HG02678 (cell line): ENCODE results near the gene EXOG.

Experiments used
- ATAC-seq: cut with Tn5 transposase; IDR thresholded peaks from one replicate; pipeline ENCODE4 v1.9.1; 2021; ENCODE audit warnings: mild to moderate bottlenecking, moderate library complexity; ENCODE audit not compliant: unreplicated experiment

The EXOG gene

GRCh38 chr3:38472342-38472741 lies 23.8 kb upstream of the EXOG start:
- no peak for ATAC-seq

- no peak for ATAC-seq
These were observed 22.9 kb upstream of the EXOG start for GRCh38 chr3:38473229-38473628.

- ATAC-seq = no peak
These were observed 21.1 kb upstream of the EXOG start for GRCh38 chr3:38474928-38475605.

GRCh38 chr3:38475716-38476115 lies 20.4 kb upstream of the EXOG start:
- no peak for ATAC-seq

GRCh38 chr3:38476157-38476756 lies 19.9 kb upstream of the EXOG start:
- no peak for ATAC-seq

- no peak for ATAC-seq
These were observed 18.9 kb upstream of the EXOG start for GRCh38 chr3:38477057-38477820.

GRCh38 chr3:38477839-38478450 lies 18.2 kb upstream of the EXOG start:
- ATAC-seq = no peak

GRCh38 chr3:38478901-38479300 lies 17.2 kb upstream of the EXOG start:
- no peak for ATAC-seq

- ATAC-seq = peak; percentile 84
These were observed 16.6 kb upstream of the EXOG start for GRCh38 chr3:38479431-38480092.

- ATAC-seq = no peak
These were observed 16.1 kb upstream of the EXOG start for GRCh38 chr3:38480093-38480445.

- ATAC-seq = no peak
These were observed 15.2 kb upstream of the EXOG start for GRCh38 chr3:38480930-38481329.

GRCh38 chr3:38482951-38483350 lies 13.2 kb upstream of the EXOG start:
- no peak for ATAC-seq

- ATAC-seq = peak; percentile 97
These were observed 8.8 kb upstream of the EXOG start for GRCh38 chr3:38487323-38487722.

- ATAC-seq = no peak
These were observed 7.2 kb upstream of the EXOG start for GRCh38 chr3:38488949-38489348.

GRCh38 chr3:38489766-38490165 lies 6.4 kb upstream of the EXOG start:
- no peak for ATAC-seq

- no peak for ATAC-seq
These were observed 5.7 kb upstream of the EXOG start for GRCh38 chr3:38490281-38491030.

GRCh38 chr3:38491215-38491614 lies 4.9 kb upstream of the EXOG start:
- no peak for ATAC-seq

GRCh38 chr3:38493031-38493430 lies 3.1 kb upstream of the EXOG start:
- ATAC-seq = no peak

GRCh38 chr3:38497031-38497430 lies 891 bp downstream of the EXOG start:
- ATAC-seq = no peak

GRCh38 chr3:38500688-38501417 lies 4.7 kb downstream of the EXOG start:
- no peak for ATAC-seq
